ENCODE results near the gene SNAI3. TPM values are rescaled to one million over a fixed set of nuclear protein-coding genes. Genes with fewer than 3 reads are reported as not detected.

Gene SNAI3
- total RNA-seq, 2 donors from 2014 or later, result 0.77 to 2.1 TPM

GRCh38 chr16:88732961-88733294 is 46.6 kb upstream of the SNAI3 start:
- Mint-ChIP-seq H3K4me3 (no peak overlapping the region), H3K4me1 (no peaks in the 10 kb centered on the region), H3K9me3 (no peaks in the 10 kb centered on the region), H3K36me3 (ENCODE audit: low read depth) (peaks cover 14% of the 10 kb centered on the region), H3K27ac (no peak overlapping the region), H3K27me3 (ENCODE audit: insufficient read depth) (no peaks in the 10 kb centered on the region)
- no peak overlapping the region for H3K27ac ChIP-seq (ENCODE audit: low read depth, low read length)
- no peak overlapping the region for H3K9ac ChIP-seq (ENCODE audit: extremely low read depth, low read length, poor library complexity, severe bottlenecking)
- peaks cover 14% of the 10 kb centered on the region for H3K36me3 ChIP-seq (ENCODE audit: control insufficient read depth, insufficient read depth, low read length)
- WGBS, 2 experiments (ENCODE audit: insufficient coverage in 1 of 2, insufficient read length in 1 of 2), result 87 to 93% methylated on average over 12 to 13 of the region's 13 CpGs
- no peak for DNase-seq
- H3K4me3 ChIP-seq (ENCODE audit: low read length), result no peak overlapping the region
- TF ChIP-seq CTCF (conservative IDR thresholded peaks at IDR 0.05), result no peak
- no peaks in the 10 kb centered on the region for H3K4me1 ChIP-seq (ENCODE audit: control insufficient read depth, insufficient read depth, low read length)
- no peaks in the 10 kb centered on the region for H3K9me3 ChIP-seq (ENCODE audit: control insufficient read depth, low read length)
- no peaks in the 10 kb centered on the region for H3K27me3 ChIP-seq (ENCODE audit: control insufficient read depth, insufficient read depth, low read length, poor library complexity, severe bottlenecking)

DNA sequence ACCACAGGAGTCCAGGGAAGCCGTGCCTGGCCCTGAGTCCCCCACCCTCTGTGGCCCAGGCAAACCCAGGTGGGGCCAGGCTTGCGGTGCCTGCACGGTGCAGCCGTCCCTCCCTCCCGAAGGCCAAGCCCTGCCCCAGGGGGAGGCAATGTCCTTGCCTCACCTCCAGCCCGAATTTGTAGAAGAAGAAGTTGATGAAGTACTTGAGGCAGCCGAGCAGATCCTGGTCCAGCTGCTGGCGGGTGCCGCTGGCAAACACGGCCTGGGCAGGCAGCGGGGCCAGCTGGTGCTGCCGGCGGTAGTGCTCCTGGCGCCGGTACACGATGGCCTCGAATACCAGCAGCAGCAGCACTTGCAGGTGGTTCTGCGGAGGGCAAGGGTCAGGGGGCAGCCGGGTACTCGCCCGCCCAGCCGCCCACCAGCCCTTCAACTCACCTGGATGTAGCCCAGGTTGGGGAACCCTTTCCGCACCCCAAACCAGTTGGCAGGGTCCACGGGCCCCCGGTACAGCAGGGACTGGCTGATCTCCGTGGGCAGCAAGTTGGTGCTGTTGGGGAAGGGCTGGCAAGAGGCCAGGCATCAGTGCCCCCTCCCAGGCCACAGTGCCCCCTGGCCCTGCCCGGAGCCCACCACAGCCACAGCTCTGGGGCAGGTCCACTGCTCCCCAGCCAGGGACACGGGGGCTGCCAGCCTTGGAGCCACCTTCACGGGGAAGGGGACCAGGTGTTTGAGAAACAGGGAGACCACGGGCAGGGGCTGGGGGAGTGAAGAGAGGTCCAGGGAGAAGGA is 46.1 kb upstream of the SNAI3 start:
- Mint-ChIP-seq H3K4me1 (no peaks in the 10 kb centered on the region), H3K36me3 (ENCODE audit: low read depth) (peaks cover 14% of the 10 kb centered on the region), H3K4me3 (no peak overlapping the region), H3K27ac (no peak overlapping the region), H3K9me3 (no peaks in the 10 kb centered on the region), H3K27me3 (ENCODE audit: insufficient read depth) (no peaks in the 10 kb centered on the region)
- Histone ChIP-seq H3K9ac (ENCODE audit: extremely low read depth, low read length, poor library complexity, severe bottlenecking) (no peak overlapping the region), H3K27me3 (ENCODE audit: control insufficient read depth, insufficient read depth, low read length, poor library complexity, severe bottlenecking) (no peaks in the 10 kb centered on the region), H3K9me3 (ENCODE audit: control insufficient read depth, low read length) (no peaks in the 10 kb centered on the region), H3K36me3 (ENCODE audit: control insufficient read depth, insufficient read depth, low read length) (peaks cover 14% of the 10 kb centered on the region), H3K27ac (ENCODE audit: low read depth, low read length) (no peak overlapping the region), H3K4me3 (ENCODE audit: low read length) (no peak overlapping the region), H3K4me1 (ENCODE audit: control insufficient read depth, insufficient read depth, low read length) (no peaks in the 10 kb centered on the region)
- TF ChIP-seq CTCF (conservative IDR thresholded peaks at IDR 0.05), result no peak
- DNase-seq, result no peak
- 91 to 96% methylated on average over 24 to 30 of the region's 30 CpGs for WGBS, 2 experiments (ENCODE audit: insufficient coverage in 1 of 2, insufficient read length in 1 of 2)

- no peaks in the 10 kb centered on the region for H3K4me1 Mint-ChIP-seq
- H3K9me3 Mint-ChIP-seq, result no peaks in the 10 kb centered on the region
- 96 to 100% methylated on average over 3 to 9 of the region's 15 CpGs for WGBS, 2 experiments (ENCODE audit: insufficient coverage in 1 of 2, insufficient read length in 1 of 2)
- DNase-seq, result no peak
- H3K27me3 Mint-ChIP-seq (ENCODE audit: insufficient read depth), result no peaks in the 10 kb centered on the region
- no peak overlapping the region for H3K9ac ChIP-seq (ENCODE audit: extremely low read depth, low read length, poor library complexity, severe bottlenecking)
- H3K27ac ChIP-seq (ENCODE audit: low read depth, low read length), result no peak overlapping the region
- no peaks in the 10 kb centered on the region for H3K9me3 ChIP-seq (ENCODE audit: control insufficient read depth, low read length)
- H3K36me3 ChIP-seq (ENCODE audit: control insufficient read depth, insufficient read depth, low read length), result peaks cover 14% of the 10 kb centered on the region
- no peak for TF ChIP-seq CTCF (conservative IDR thresholded peaks at IDR 0.05)
- H3K4me3 ChIP-seq (ENCODE audit: low read length), result no peak overlapping the region
- no peak overlapping the region for H3K27ac Mint-ChIP-seq
- H3K4me3 Mint-ChIP-seq, result no peak overlapping the region
- no peaks in the 10 kb centered on the region for H3K27me3 ChIP-seq (ENCODE audit: control insufficient read depth, insufficient read depth, low read length, poor library complexity, severe bottlenecking)
- H3K4me1 ChIP-seq (ENCODE audit: control insufficient read depth, insufficient read depth, low read length), result no peaks in the 10 kb centered on the region
- peaks cover 14% of the 10 kb centered on the region for H3K36me3 Mint-ChIP-seq (ENCODE audit: low read depth)
Observed at GRCh38 chr16:88731699-88732098, 45.4 kb upstream of the SNAI3 start.
